ENCODE results near the gene BACE1-AS.

- TF ChIP-seq CTCF (IDR thresholded peaks at IDR 0.05): no peak
- TF ChIP-seq ZFX (IDR thresholded peaks at IDR 0.05; ENCODE audit: borderline replicate concordance): no peak
Observed at GRCh38 chr11:117299351-117300282, 8.5 kb downstream of the BACE1-AS start.
